ENCODE data around the gene GSTO2.
A peak's percentile ranks its signal among the peaks of the same experiment; 100 is the strongest.

The GSTO2 gene

GRCh38 chr10:104329735-104330134 lies 60.8 kb downstream of the GSTO2 start:
- Histone ChIP-seq H3K79me2 (ENCODE audit: insufficient read depth, low read length) (peaks cover 100% of the 10 kb centered on the region), H4K20me1 (ENCODE audit: insufficient read depth, low read length, poor library complexity, severe bottlenecking) (peaks cover 68% of the 10 kb centered on the region), H3K4me1 (ENCODE audit: insufficient read depth, low read length, poor library complexity, severe bottlenecking) (peaks cover 100% of the 10 kb centered on the region), H3K9me2 (replicated peaks; ENCODE audit: low read depth, low read length) (no peaks in the 10 kb centered on the region), H2AFZ (ENCODE audit: low read length) (no peak overlapping the region), H3K27me3 (ENCODE audit: insufficient read depth, low read length, poor library complexity, severe bottlenecking) (no peaks in the 10 kb centered on the region), H3F3A (ENCODE audit: low read depth) (no peaks in the 10 kb centered on the region), H3K9me3 (ENCODE audit: insufficient read depth, low read depth, low read length) (no peaks in the 10 kb centered on the region), H3K36me3 (ENCODE audit: insufficient read depth, low read length) (no peaks in the 10 kb centered on the region; the same call in 1 of the 2 replicates), H3K4me2 (ENCODE audit: low read depth, low read length, poor library complexity, severe bottlenecking) (peak overlapping the region; percentile 85), H3K9ac (ENCODE audit: low read depth, low read length, poor library complexity, severe bottlenecking) (peak overlapping the region; percentile 80), H3K4me3 (ENCODE audit: low read length, poor library complexity, severe bottlenecking) (peak overlapping the region; percentile 74)
- TF ChIP-seq EZH2phosphoT487 (IDR thresholded peaks at IDR 0.05; ENCODE audit: borderline replicate concordance) (no peak), CTCF (conservative IDR thresholded peaks at IDR 0.05; ENCODE audit: low read length) (no peak)

GRCh38 chr10:104330168-104331110 lies 61.5 kb downstream of the GSTO2 start:
- peaks cover 100% of the 10 kb centered on the region for H3K4me1 ChIP-seq (ENCODE audit: insufficient read depth, low read length, poor library complexity, severe bottlenecking)
- H3K36me3 ChIP-seq (ENCODE audit: insufficient read depth, low read length), result no peaks in the 10 kb centered on the region; the same call in 1 of the 2 replicates
- H4K20me1 ChIP-seq (ENCODE audit: insufficient read depth, low read length, poor library complexity, severe bottlenecking), result peaks cover 68% of the 10 kb centered on the region
- H3K4me2 ChIP-seq (ENCODE audit: low read depth, low read length, poor library complexity, severe bottlenecking), result peak overlapping the region; percentile 85
- no peaks in the 10 kb centered on the region for H3K9me2 ChIP-seq (replicated peaks; ENCODE audit: low read depth, low read length)
- H3F3A ChIP-seq (ENCODE audit: low read depth), result no peaks in the 10 kb centered on the region
- H3K9me3 ChIP-seq (ENCODE audit: insufficient read depth, low read depth, low read length), result no peaks in the 10 kb centered on the region
- H2AFZ ChIP-seq (ENCODE audit: low read length), result no peak overlapping the region
- H3K79me2 ChIP-seq (ENCODE audit: insufficient read depth, low read length), result peaks cover 100% of the 10 kb centered on the region
- peak overlapping the region; percentile 74 for H3K4me3 ChIP-seq (ENCODE audit: low read length, poor library complexity, severe bottlenecking)
- no peak for TF ChIP-seq CTCF (conservative IDR thresholded peaks at IDR 0.05; ENCODE audit: low read length)
- no peak for TF ChIP-seq EZH2phosphoT487 (IDR thresholded peaks at IDR 0.05; ENCODE audit: borderline replicate concordance)
- no peaks in the 10 kb centered on the region for H3K27me3 ChIP-seq (ENCODE audit: insufficient read depth, low read length, poor library complexity, severe bottlenecking)
- peak overlapping the region; percentile 11 for H3K9ac ChIP-seq (ENCODE audit: low read depth, low read length, poor library complexity, severe bottlenecking)

- H3K4me3 ChIP-seq (ENCODE audit: low read length, poor library complexity, severe bottlenecking), result peak overlapping the region; percentile 23
- H3K4me2 ChIP-seq (ENCODE audit: low read depth, low read length, poor library complexity, severe bottlenecking), result peak overlapping the region; percentile 85
- H3K27me3 ChIP-seq (ENCODE audit: insufficient read depth, low read length, poor library complexity, severe bottlenecking), result no peaks in the 10 kb centered on the region
- H3F3A ChIP-seq (ENCODE audit: low read depth), result no peaks in the 10 kb centered on the region
- peaks cover 68% of the 10 kb centered on the region for H4K20me1 ChIP-seq (ENCODE audit: insufficient read depth, low read length, poor library complexity, severe bottlenecking)
- peaks cover 100% of the 10 kb centered on the region for H3K4me1 ChIP-seq (ENCODE audit: insufficient read depth, low read length, poor library complexity, severe bottlenecking)
- no peaks in the 10 kb centered on the region for H3K9me2 ChIP-seq (replicated peaks; ENCODE audit: low read depth, low read length)
- no peaks in the 10 kb centered on the region for H3K9me3 ChIP-seq (ENCODE audit: insufficient read depth, low read depth, low read length)
- H3K36me3 ChIP-seq (ENCODE audit: insufficient read depth, low read length), result no peaks in the 10 kb centered on the region; the same call in 1 of the 2 replicates
- H3K79me2 ChIP-seq (ENCODE audit: insufficient read depth, low read length), result peaks cover 100% of the 10 kb centered on the region
- no peak overlapping the region for H3K9ac ChIP-seq (ENCODE audit: low read depth, low read length, poor library complexity, severe bottlenecking)
- H2AFZ ChIP-seq (ENCODE audit: low read length), result no peak overlapping the region
- no peak for TF ChIP-seq CTCF (conservative IDR thresholded peaks at IDR 0.05; ENCODE audit: low read length)
- TF ChIP-seq EZH2phosphoT487 (IDR thresholded peaks at IDR 0.05; ENCODE audit: borderline replicate concordance), result no peak
Observed at GRCh38 chr10:104331208-104331838, 62.3 kb downstream of the GSTO2 start.

All from Loucy (cell line).